HepG2 (cell line): Measurements from ENCODE around the gene PHLPP2. TPM values are rescaled to one million over a fixed set of nuclear protein-coding genes. Genes with fewer than 3 reads are reported as not detected.

Experiments used
- ATAC-seq: fragments of 200-7000 bp; cut with Tn5 transposase; 3 replicates; pipeline ENCODE4 v1.9.1; 2020; ENCODE audit warnings: mild to moderate bottlenecking, moderate library complexity
- BruUV-seq: library from RNA; stranded (reverse); fragments of 400-500 nt; replicated peaks from 2 replicates; lab custom pipeline; 2021; lab: Mats Ljungman, UMichigan
- CTCF ChIA-PET: fragments of 300-600 bp; formaldehyde crosslinking; extraction: SDS; loops from one replicate; lab custom pipeline; 2021; ENCODE audit warnings: low total read pairs, inconsistent platforms, low intra/inter-chr PET ratio; lab: Yijun Ruan, JAX
- POLR2A ChIA-PET: fragments of 350-600 bp; sonication (Branson Sonifier 250); formaldehyde crosslinking; loops from one replicate; lab custom pipeline; 2020; ENCODE audit warnings: antibody characterized with exemption, inconsistent platforms; lab: Yijun Ruan, JAX
- DNase-seq: peaks from one replicate; pipeline ENCODE4 v3.0.0-alpha.2; 2015; ENCODE audit warnings: low spot score
- FAIRE-seq: peaks from 3 replicates; lab custom pipeline; 2011; peaks lifted over from hg19 to GRCh38; lab: Jason Lieb, UNC
- H2AFZ ChIP-seq: one replicate; pipeline ENCODE4 v1.6.1; 2011; ENCODE audit warnings: low read length, inconsistent platforms
- H3K27ac ChIP-seq: fragments of 300-600 bp; 3 replicates; pipeline ENCODE4 v1.8.0; 2011; ENCODE audit warnings: mixed run types, mild to moderate bottlenecking, mixed read lengths, low read length, inconsistent platforms; ENCODE audit not compliant: insufficient read depth; ENCODE audit errors: extremely low read length
- H3K27me3 ChIP-seq, 2 experiments: fragments of 200-600 bp in 1 of 2; 2 replicates in 1 of 2; 3 replicates in 1 of 2; pipeline versions ENCODE4 v1.6.0 to v1.8.0; 2011; ENCODE audit warnings: low read length in 2 of 2, mild to moderate bottlenecking in 2 of 2, moderate library complexity in 2 of 2, inconsistent platforms in 1 of 2; ENCODE audit not compliant: insufficient read depth in 2 of 2, control insufficient read depth in 1 of 2
- H3K36me3 ChIP-seq, 2 experiments: fragments of 200-600 bp in 1 of 2; replicated peaks in 1 of 2; 2 replicates in 1 of 2; 3 replicates in 1 of 2; pipeline versions ENCODE4 v1.5.1 to v1.8.0; 2011; ENCODE audit warnings: low read length in 2 of 2, inconsistent platforms in 1 of 2; ENCODE audit not compliant: insufficient read depth in 2 of 2, control insufficient read depth in 1 of 2
- H3K4me1 ChIP-seq: 2 replicates; pipeline ENCODE4 v1.5.1; 2012; ENCODE audit warnings: low read length, inconsistent platforms; ENCODE audit not compliant: insufficient read depth
- H3K4me2 ChIP-seq: 2 replicates; pipeline ENCODE4 v1.6.0; 2011; ENCODE audit warnings: low read depth, low read length, inconsistent platforms
- H3K4me3 ChIP-seq, 3 experiments: fragments of 200-600 bp in 1 of 3; sonication (generic), shearing (Covaris generic) in 1 of 3; replicated peaks in 1 of 3; 2 replicates each; pipeline ENCODE4 v1.5.1; 2011 to 2016; ENCODE audit warnings: low read length in 3 of 3, inconsistent platforms in 2 of 3, low read depth in 2 of 3, mild to moderate bottlenecking in 2 of 3, control low read depth in 1 of 3, mixed read lengths in 1 of 3; ENCODE audit not compliant: insufficient read depth in 1 of 3
- H3K79me2 ChIP-seq: one replicate; pipeline ENCODE4 v1.6.1; 2011; ENCODE audit warnings: low read length, inconsistent platforms; ENCODE audit not compliant: insufficient read depth
- H3K9ac ChIP-seq: 2 replicates; pipeline ENCODE4 v1.6.0; 2011; ENCODE audit warnings: mild to moderate bottlenecking, low read depth, low read length, inconsistent platforms; ENCODE audit not compliant: insufficient read depth
- H3K9me3 ChIP-seq: 2 replicates; pipeline ENCODE4 v1.5.1; 2012; ENCODE audit warnings: mild to moderate bottlenecking, low read length
- H4K20me1 ChIP-seq: 2 replicates; pipeline ENCODE4 v1.6.0; 2011; ENCODE audit warnings: inconsistent platforms, mild to moderate bottlenecking, low read length, moderate library complexity; ENCODE audit not compliant: insufficient read depth
- FLYWCH1 ChIP-seq: sonication (generic); formaldehyde crosslinking; IDR thresholded peaks from 2 replicates; pipeline ENCODE4 v1.8.1; 2023; ENCODE audit warnings: mild to moderate bottlenecking, missing genetic modification reagents
- GLI4 ChIP-seq: sonication (generic); formaldehyde crosslinking; IDR thresholded peaks from 2 replicates; pipeline ENCODE4 v1.5.1; 2020; ENCODE audit warnings: missing genetic modification reagents, mild to moderate bottlenecking, moderate library complexity, borderline replicate concordance
- GZF1 ChIP-seq: sonication (generic); formaldehyde crosslinking; IDR thresholded peaks from 2 replicates; pipeline ENCODE4 v1.5.1; 2020; ENCODE audit warnings: mild to moderate bottlenecking, missing genetic modification reagents
- JDP2 ChIP-seq: sonication (generic); formaldehyde crosslinking; IDR thresholded peaks from 2 replicates; pipeline ENCODE4 v1.8.1; 2022; ENCODE audit warnings: missing genetic modification reagents, borderline replicate concordance
- MZF1 ChIP-seq: sonication (generic); formaldehyde crosslinking; IDR thresholded peaks from 2 replicates; pipeline ENCODE4 v1.8.1; 2023; ENCODE audit warnings: mild to moderate bottlenecking, missing genetic modification reagents, borderline replicate concordance
- NFE2L1 ChIP-seq: sonication (generic); formaldehyde crosslinking; IDR thresholded peaks from 2 replicates; pipeline ENCODE4 v1.4.0; 2020; ENCODE audit warnings: missing genetic modification reagents, mild to moderate bottlenecking, borderline replicate concordance
- PAWR ChIP-seq: sonication (generic); formaldehyde crosslinking; IDR thresholded peaks from 2 replicates; pipeline ENCODE4 v1.4.0; 2020; ENCODE audit warnings: missing genetic modification reagents, mild to moderate bottlenecking, borderline replicate concordance
- RBM39 ChIP-seq: fragments of 200-400 bp; formaldehyde crosslinking; IDR thresholded peaks from one replicate; pipeline ENCODE4 v1.6.1; 2018; ENCODE audit warnings: antibody characterized with exemption, mild to moderate bottlenecking, low read depth, low read length; ENCODE audit not compliant: poor library complexity, severe bottlenecking
- TGIF2 ChIP-seq: IDR thresholded peaks from 2 replicates; pipeline ENCODE4 v1.6.1; 2016; ENCODE audit warnings: control low read depth, missing compliant biosample characterization
- ZNF230 ChIP-seq: sonication (generic); formaldehyde crosslinking; IDR thresholded peaks from 2 replicates; pipeline ENCODE4 v1.4.0; 2020; ENCODE audit warnings: mild to moderate bottlenecking, missing genetic modification reagents
- ZNF282 ChIP-seq: fragments of 450-650 bp; IDR thresholded peaks from 2 replicates; pipeline ENCODE4 v1.6.1; 2018; ENCODE audit not compliant: partially characterized antibody
- ZNF605 ChIP-seq: sonication (generic); formaldehyde crosslinking; IDR thresholded peaks from 2 replicates; pipeline ENCODE4 v1.8.0; 2022; ENCODE audit warnings: mild to moderate bottlenecking, missing genetic modification reagents
- ZNF703 ChIP-seq: sonication (generic); formaldehyde crosslinking; IDR thresholded peaks from 2 replicates; pipeline ENCODE4 v1.5.1; 2020; ENCODE audit warnings: missing genetic modification reagents, mild to moderate bottlenecking, moderate library complexity, borderline replicate concordance
- WGBS: methylation state at CpG from one replicate; pipeline ENCODE4 v1.1.6; 2017; ENCODE audit warnings: low lambda C conversion rate; 5-methylcytosine and 5-hydroxymethylcytosine counted together
- in situ Hi-C: cut with HindIII; loops from 2 replicates; pipeline ENCODE4 v1.10.0; 2017; ENCODE audit warnings: low pct_unique_long_range_greater_than_20kb; ENCODE audit not compliant: extremely low pct_ligation_motif_present
- intact Hi-C: fragments of 100-400 bp; cut with micrococcal nuclease; formaldehyde crosslinking; loops from one replicate; pipeline ENCODE4 v1.10.0; 2022; ENCODE audit not compliant: unreplicated experiment
- polyA plus RNA-seq, 8 experiments: library from polyadenylated mRNA; depleted of rRNA in 3 of 8; stranded (reverse) in 7 of 8; unstranded in 1 of 8; fragments of >200 nt; fragmentation: Illumina TruSeq in 4 of 8; extraction: Trizol in 4 of 8; gene quantifications; 2 replicates each; pipeline versions ENCODE4 v1.2.1 to v1.2.3, GENCODE V29; 2011 to 2016; ENCODE audit warnings: low read depth in 4 of 8, missing spikeins in 1 of 8, mixed read lengths in 1 of 8; ENCODE audit not compliant: insufficient read depth in 1 of 8
- total RNA-seq, 5 experiments: library from RNA; depleted of rRNA; stranded (reverse); fragments of >200 nt; fragmentation: Illumina TruSeq; extraction: Trizol; gene quantifications; 2 replicates each; pipeline ENCODE4 v1.2.3, GENCODE V29; 2016; ENCODE audit warnings: low read depth in 1 of 5
- TF ChIP-seq, protein P1 (sequence below): sonication (generic); formaldehyde crosslinking; IDR thresholded peaks from 2 replicates; pipeline ENCODE4 v1.4.0; 2020; ENCODE audit warnings: missing genetic modification reagents
- TF ChIP-seq, protein P2 (sequence below): IDR thresholded peaks from 2 replicates; pipeline ENCODE4 v1.6.1; 2016; ENCODE audit warnings: low read depth

Gene PHLPP2
- total and polyA plus RNA-seq, 2 of the 13 experiments (the other 11 are each of a cell fraction or from before 2014, with no cell fraction given), result 8.9 TPM

DNA sequence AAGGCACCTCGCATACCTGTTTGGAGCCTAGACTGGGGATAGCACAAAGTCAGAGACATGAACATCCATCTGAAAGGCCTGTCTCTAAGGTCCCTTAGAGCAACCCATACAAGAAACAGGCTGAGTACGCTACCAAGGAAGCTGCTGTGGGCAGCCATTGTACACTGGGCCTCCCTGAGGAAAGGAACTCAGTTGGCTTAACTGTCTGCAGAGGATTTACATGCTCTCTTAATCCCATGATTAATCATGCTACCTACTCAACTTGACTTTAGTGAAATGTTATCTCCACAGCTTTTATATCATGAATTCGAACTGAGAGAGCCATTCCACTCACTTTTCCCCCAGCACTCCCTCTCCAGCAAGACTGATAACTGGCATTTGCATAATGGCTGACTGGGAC, 26.0 kb downstream of the PHLPP2 start:
- H3K36me3 ChIP-seq, result peaks cover 10 to 20% of the 10 kb centered on the region in 2 experiments; a peak in 4 of 5 replicates
- no peak overlapping the region for H3K4me3 ChIP-seq
- H3K79me2 ChIP-seq, result no peaks in the 10 kb centered on the region
- H3K4me1 ChIP-seq, result no peaks in the 10 kb centered on the region
- 97% methylated on average over 3 of the region's 3 CpGs for WGBS
- POLR2A ChIA-PET, result no interaction called here
- intact Hi-C loops, result no loop called here
- ATAC-seq (no peak; the same call in 2 of the 3 replicates), DNase-seq (no peak), FAIRE-seq (no peak)
- BruUV-seq, result TSS peak; percentile 28
- H3K4me2 ChIP-seq, result no peak overlapping the region
- no peaks in the 10 kb centered on the region for H3K27me3 ChIP-seq
- H4K20me1 ChIP-seq, result no peaks in the 10 kb centered on the region
- H3K9ac ChIP-seq, result no peak overlapping the region
- no peak overlapping the region for H2AFZ ChIP-seq
- H3K9me3 ChIP-seq, result no peaks in the 10 kb centered on the region
- CTCF ChIA-PET, result no interaction called here
- TF ChIP-seq NFE2L1 (CRISPR knock-in tag) (no peak), MZF1 (no peak), ZNF282 (no peak), GZF1 (CRISPR knock-in tag) (no peak), ZNF230 (no peak), ZNF605 (no peak), TGIF2 (no peak), RBM39 (no peak), JDP2 (CRISPR knock-in tag) (no peak), PAWR (no peak), ZNF703 (no peak), GLI4 (no peak), FLYWCH1 (CRISPR knock-in tag) (no peak)
- TF ChIP-seq, protein P1, sequence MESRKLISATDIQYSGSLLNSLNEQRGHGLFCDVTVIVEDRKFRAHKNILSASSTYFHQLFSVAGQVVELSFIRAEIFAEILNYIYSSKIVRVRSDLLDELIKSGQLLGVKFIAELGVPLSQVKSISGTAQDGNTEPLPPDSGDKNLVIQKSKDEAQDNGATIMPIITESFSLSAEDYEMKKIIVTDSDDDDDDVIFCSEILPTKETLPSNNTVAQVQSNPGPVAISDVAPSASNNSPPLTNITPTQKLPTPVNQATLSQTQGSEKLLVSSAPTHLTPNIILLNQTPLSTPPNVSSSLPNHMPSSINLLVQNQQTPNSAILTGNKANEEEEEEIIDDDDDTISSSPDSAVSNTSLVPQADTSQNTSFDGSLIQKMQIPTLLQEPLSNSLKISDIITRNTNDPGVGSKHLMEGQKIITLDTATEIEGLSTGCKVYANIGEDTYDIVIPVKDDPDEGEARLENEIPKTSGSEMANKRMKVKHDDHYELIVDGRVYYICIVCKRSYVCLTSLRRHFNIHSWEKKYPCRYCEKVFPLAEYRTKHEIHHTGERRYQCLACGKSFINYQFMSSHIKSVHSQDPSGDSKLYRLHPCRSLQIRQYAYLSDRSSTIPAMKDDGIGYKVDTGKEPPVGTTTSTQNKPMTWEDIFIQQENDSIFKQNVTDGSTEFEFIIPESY (CRISPR knock-in tag), result no peak
- TF ChIP-seq, protein P2, sequence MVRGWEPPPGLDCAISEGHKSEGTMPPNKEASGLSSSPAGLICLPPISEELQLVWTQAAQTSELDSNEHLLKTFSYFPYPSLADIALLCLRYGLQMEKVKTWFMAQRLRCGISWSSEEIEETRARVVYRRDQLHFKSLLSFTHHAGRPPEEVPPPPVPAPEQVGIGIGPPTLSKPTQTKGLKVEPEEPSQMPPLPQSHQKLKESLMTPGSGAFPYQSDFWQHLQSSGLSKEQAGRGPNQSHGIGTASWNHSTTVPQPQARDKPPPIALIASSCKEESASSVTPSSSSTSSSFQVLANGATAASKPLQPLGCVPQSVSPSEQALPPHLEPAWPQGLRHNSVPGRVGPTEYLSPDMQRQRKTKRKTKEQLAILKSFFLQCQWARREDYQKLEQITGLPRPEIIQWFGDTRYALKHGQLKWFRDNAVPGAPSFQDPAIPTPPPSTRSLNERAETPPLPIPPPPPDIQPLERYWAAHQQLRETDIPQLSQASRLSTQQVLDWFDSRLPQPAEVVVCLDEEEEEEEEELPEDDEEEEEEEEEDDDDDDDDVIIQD (CRISPR knock-in tag), result no peak
- H3K27ac ChIP-seq, result no peak overlapping the region
- in situ Hi-C loops, result no loop called here
